ENCODE measurements around the gene PSMB5. TPM values are rescaled to one million over a fixed set of nuclear protein-coding genes. Genes with fewer than 3 reads are reported as not detected.
A peak's percentile ranks its signal among the peaks of the same experiment; 100 is the strongest.

PSMB5 gene
- total and polyA plus RNA-seq, 9 of the 15 experiments (the other 6 are each of a cell fraction or from before 2014, with no cell fraction given) = 198 to 1,870 (median 269) TPM

DNA sequence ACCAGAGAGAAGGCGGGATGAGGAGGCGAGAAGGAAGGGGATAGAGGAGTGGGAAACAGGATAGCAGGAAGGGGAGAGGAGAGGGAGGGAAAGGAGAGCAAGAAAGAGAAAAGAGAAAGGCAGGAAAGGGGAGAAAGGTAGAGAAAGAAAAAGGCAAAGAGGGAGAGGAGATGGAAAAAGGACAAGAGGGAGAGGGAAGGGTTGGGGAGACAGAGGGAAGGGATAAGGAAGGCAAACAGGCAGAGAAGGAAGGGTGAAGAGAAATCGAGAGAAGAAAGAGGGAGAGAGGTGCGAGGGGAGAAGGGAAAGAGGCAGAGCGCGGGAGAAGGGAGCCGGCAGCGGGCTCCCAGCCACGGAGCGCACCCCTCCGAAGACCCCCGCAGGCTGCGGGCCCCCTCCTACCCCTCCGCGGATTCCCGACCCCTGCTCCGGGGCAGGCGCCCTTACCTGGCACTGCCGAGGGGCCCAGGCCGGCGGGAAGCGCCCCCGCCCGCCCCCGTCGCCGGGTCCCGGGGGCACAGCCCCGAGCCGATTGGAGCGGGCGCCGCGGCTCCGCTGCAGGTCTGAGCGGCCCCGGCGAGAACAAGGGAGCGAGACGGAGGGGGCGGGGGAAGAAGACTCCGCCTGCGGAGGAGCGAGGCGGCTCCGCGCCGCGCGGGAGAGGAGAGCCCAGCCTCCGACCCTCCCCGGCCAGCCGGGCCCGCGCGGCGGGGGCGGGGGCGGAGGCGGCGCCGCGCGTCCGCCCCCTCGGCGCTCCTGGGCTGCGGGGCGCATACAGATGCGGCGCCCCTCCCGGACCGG lies 22.5 kb upstream of the PSMB5 start, which contains the start of gene CDH24 (continued):
- TF ChIP-seq NCOA6 (IDR thresholded peaks at IDR 0.05) (0 out of 2 replicates have a peak, but pooled peaks have one; percentile 18), HNRNPK (IDR thresholded peaks at IDR 0.05; ENCODE audit: low read depth, low read length, poor library complexity, severe bottlenecking) (peak; percentile 43), SREBF1 (IDR thresholded peaks at IDR 0.05; ENCODE audit: borderline replicate concordance, low read depth, low read length) (no peak), KDM2B (CRISPR knock-in tag; IDR thresholded peaks at IDR 0.05) (peak; percentile 93; the same call in 1 of the 2 replicates), ZNF668 (CRISPR knock-in tag; IDR thresholded peaks at IDR 0.05) (no peak), OTX1 (CRISPR knock-in tag; IDR thresholded peaks at IDR 0.05) (peak; percentile 94), HLTF (IDR thresholded peaks at IDR 0.05) (no peak; the same call in none of the 2 replicates), SMARCA5 (IDR thresholded peaks at IDR 0.05) (0 out of 2 replicates have a peak, but pooled peaks have one; percentile 39), ZBTB7A (IDR thresholded peaks at IDR 0.05; ENCODE audit: borderline replicate concordance, control insufficient read depth, low read depth, low read length) (peak; percentile 87), GABPB1 (CRISPR knock-in tag; IDR thresholded peaks at IDR 0.05) (no peak), TEAD2 (tag; IDR thresholded peaks at IDR 0.05) (no peak), NFIC (IDR thresholded peaks at IDR 0.05) (peak; percentile 8; the same call in 1 of the 2 replicates), TBP (optimal IDR thresholded peaks at IDR 0.05; ENCODE audit: low read depth, low read length) (peak; percentile 57), MTA3 (IDR thresholded peaks at IDR 0.05; ENCODE audit: borderline replicate concordance) (no peak), TARDBP (IDR thresholded peaks at IDR 0.05) (no peak), ZNF143 (CRISPR knock-in tag; IDR thresholded peaks at IDR 0.05) (no peak), BRD4 (IDR thresholded peaks at IDR 0.05) (no peak), ZNF696 (CRISPR knock-in tag; conservative IDR thresholded peaks at IDR 0.05) (no peak), SMAD4 (CRISPR knock-in tag; conservative IDR thresholded peaks at IDR 0.05) (no peak; the same call in none of the 2 replicates), RFX1 (IDR thresholded peaks at IDR 0.05) (no peak), GTF2F1 (IDR thresholded peaks at IDR 0.05; ENCODE audit: low read depth, low read length) (no peak), STAT5A (IDR thresholded peaks at IDR 0.05; ENCODE audit: borderline replicate concordance, low read length) (no peak), ETV5 (CRISPR knock-in tag; IDR thresholded peaks at IDR 0.05; ENCODE audit: low read depth) (no peak)
- TF ChIP-seq, protein P1, sequence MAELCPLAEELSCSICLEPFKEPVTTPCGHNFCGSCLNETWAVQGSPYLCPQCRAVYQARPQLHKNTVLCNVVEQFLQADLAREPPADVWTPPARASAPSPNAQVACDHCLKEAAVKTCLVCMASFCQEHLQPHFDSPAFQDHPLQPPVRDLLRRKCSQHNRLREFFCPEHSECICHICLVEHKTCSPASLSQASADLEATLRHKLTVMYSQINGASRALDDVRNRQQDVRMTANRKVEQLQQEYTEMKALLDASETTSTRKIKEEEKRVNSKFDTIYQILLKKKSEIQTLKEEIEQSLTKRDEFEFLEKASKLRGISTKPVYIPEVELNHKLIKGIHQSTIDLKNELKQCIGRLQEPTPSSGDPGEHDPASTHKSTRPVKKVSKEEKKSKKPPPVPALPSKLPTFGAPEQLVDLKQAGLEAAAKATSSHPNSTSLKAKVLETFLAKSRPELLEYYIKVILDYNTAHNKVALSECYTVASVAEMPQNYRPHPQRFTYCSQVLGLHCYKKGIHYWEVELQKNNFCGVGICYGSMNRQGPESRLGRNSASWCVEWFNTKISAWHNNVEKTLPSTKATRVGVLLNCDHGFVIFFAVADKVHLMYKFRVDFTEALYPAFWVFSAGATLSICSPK (IDR thresholded peaks at IDR 0.05; ENCODE audit: borderline replicate concordance) = peak; percentile 98
- TF ChIP-seq, protein P2, sequence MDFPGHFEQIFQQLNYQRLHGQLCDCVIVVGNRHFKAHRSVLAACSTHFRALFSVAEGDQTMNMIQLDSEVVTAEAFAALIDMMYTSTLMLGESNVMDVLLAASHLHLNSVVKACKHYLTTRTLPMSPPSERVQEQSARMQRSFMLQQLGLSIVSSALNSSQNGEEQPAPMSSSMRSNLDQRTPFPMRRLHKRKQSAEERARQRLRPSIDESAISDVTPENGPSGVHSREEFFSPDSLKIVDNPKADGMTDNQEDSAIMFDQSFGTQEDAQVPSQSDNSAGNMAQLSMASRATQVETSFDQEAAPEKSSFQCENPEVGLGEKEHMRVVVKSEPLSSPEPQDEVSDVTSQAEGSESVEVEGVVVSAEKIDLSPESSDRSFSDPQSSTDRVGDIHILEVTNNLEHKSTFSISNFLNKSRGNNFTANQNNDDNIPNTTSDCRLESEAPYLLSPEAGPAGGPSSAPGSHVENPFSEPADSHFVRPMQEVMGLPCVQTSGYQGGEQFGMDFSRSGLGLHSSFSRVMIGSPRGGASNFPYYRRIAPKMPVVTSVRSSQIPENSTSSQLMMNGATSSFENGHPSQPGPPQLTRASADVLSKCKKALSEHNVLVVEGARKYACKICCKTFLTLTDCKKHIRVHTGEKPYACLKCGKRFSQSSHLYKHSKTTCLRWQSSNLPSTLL (IDR thresholded peaks at IDR 0.05) = no peak
- TF ChIP-seq, protein P3, sequence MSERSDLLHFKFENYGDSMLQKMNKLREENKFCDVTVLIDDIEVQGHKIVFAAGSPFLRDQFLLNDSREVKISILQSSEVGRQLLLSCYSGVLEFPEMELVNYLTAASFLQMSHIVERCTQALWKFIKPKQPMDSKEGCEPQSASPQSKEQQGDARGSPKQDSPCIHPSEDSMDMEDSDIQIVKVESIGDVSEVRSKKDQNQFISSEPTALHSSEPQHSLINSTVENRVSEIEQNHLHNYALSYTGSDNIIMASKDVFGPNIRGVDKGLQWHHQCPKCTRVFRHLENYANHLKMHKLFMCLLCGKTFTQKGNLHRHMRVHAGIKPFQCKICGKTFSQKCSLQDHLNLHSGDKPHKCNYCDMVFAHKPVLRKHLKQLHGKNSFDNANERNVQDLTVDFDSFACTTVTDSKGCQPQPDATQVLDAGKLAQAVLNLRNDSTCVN (CRISPR knock-in tag; IDR thresholded peaks at IDR 0.05) = peak; percentile 96
- TF ChIP-seq, protein P4, sequence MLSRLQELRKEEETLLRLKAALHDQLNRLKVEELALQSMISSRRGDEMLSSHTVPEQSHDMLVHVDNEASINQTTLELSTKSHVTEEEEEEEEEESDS (CRISPR knock-in tag; IDR thresholded peaks at IDR 0.05) = no peak
